HepG2 (cell line): ENCODE data around the gene SETD1B. TPM values are rescaled to one million over a fixed set of nuclear protein-coding genes. Genes with fewer than 3 reads are reported as not detected.
A peak's percentile ranks its signal among the peaks of the same experiment; 100 is the strongest.

Experiments used
- AGO2 ChIP-seq: fragments of 200-400 bp; formaldehyde crosslinking; optimal IDR thresholded peaks from 2 replicates; pipeline ENCODE3; 2017; ENCODE audit warnings: mild to moderate bottlenecking, low read depth, low read length, moderate library complexity
- ARID3A ChIP-seq: IDR thresholded peaks from 2 replicates; pipeline ENCODE4 v1.6.1; 2012; ENCODE audit warnings: low read depth, low read length, improper control_type of control experiment
- CBFB ChIP-seq: sonication (generic); formaldehyde crosslinking; IDR thresholded peaks from 2 replicates; pipeline ENCODE4 v1.4.0; 2020; ENCODE audit warnings: missing genetic modification reagents
- CC2D1A ChIP-seq: sonication (generic); formaldehyde crosslinking; IDR thresholded peaks from 2 replicates; pipeline ENCODE4 v1.8.1; 2023; ENCODE audit warnings: mild to moderate bottlenecking, missing genetic modification reagents
- CSRNP1 ChIP-seq: sonication (generic); formaldehyde crosslinking; IDR thresholded peaks from 2 replicates; pipeline ENCODE4 v1.8.1; 2023; ENCODE audit warnings: mild to moderate bottlenecking, missing genetic modification reagents
- HMG20B ChIP-seq: conservative IDR thresholded peaks from 2 replicates; pipeline ENCODE4 v1.6.1; 2016; ENCODE audit warnings: missing genetic modification reagents, missing compliant biosample characterization
- HMGXB4 ChIP-seq, 2 experiments: sonication (generic) in 1 of 2; formaldehyde crosslinking in 1 of 2; IDR thresholded peaks; 2 replicates each; pipeline versions ENCODE4 v1.4.0 to v1.6.1; 2018 to 2020; ENCODE audit warnings: missing genetic modification reagents in 2 of 2, borderline replicate concordance in 1 of 2, low read depth in 1 of 2, mild to moderate bottlenecking in 1 of 2, missing biosample characterization in 1 of 2
- NFAT5 ChIP-seq: sonication (generic); formaldehyde crosslinking; IDR thresholded peaks from 2 replicates; pipeline ENCODE4 v1.4.0; 2020; ENCODE audit warnings: missing genetic modification reagents
- NFIC ChIP-seq: IDR thresholded peaks from 2 replicates; pipeline ENCODE4 v1.6.1; 2012; ENCODE audit warnings: mild to moderate bottlenecking, low read length, inconsistent platforms
- ZFAT ChIP-seq: sonication (generic); formaldehyde crosslinking; conservative IDR thresholded peaks from 2 replicates; pipeline ENCODE4 v1.8.1; 2023; ENCODE audit warnings: missing genetic modification reagents, inconsistent platforms
- ZNF20 ChIP-seq: sonication (generic); formaldehyde crosslinking; IDR thresholded peaks from 2 replicates; pipeline ENCODE4 v1.4.0; 2020; ENCODE audit warnings: mild to moderate bottlenecking, moderate library complexity, missing genetic modification reagents
- ZNF235 ChIP-seq: sonication (generic); formaldehyde crosslinking; IDR thresholded peaks from 2 replicates; pipeline ENCODE4 v1.8.1; 2023; ENCODE audit warnings: mild to moderate bottlenecking, missing genetic modification reagents, borderline replicate concordance
- ZNF276 ChIP-seq: sonication (generic); formaldehyde crosslinking; IDR thresholded peaks from 2 replicates; pipeline ENCODE4 v1.4.0; 2020; ENCODE audit warnings: mild to moderate bottlenecking, low read depth, missing genetic modification reagents
- ZNF556 ChIP-seq: sonication (generic); formaldehyde crosslinking; IDR thresholded peaks from 2 replicates; pipeline ENCODE4 v1.4.0; 2020; ENCODE audit warnings: mild to moderate bottlenecking, missing genetic modification reagents, borderline replicate concordance
- ZNF720 ChIP-seq: sonication (generic); formaldehyde crosslinking; IDR thresholded peaks from 2 replicates; pipeline ENCODE4 v1.4.0; 2020; ENCODE audit warnings: missing genetic modification reagents
- polyA plus RNA-seq, 8 experiments: library from polyadenylated mRNA; depleted of rRNA in 3 of 8; stranded (reverse) in 7 of 8; unstranded in 1 of 8; fragments of >200 nt; fragmentation: Illumina TruSeq in 4 of 8; extraction: Trizol in 4 of 8; gene quantifications; 2 replicates each; pipeline versions ENCODE4 v1.2.1 to v1.2.3, GENCODE V29; 2011 to 2016; ENCODE audit warnings: low read depth in 4 of 8, missing spikeins in 1 of 8, mixed read lengths in 1 of 8; ENCODE audit not compliant: insufficient read depth in 1 of 8
- total RNA-seq, 5 experiments: library from RNA; depleted of rRNA; stranded (reverse); fragments of >200 nt; fragmentation: Illumina TruSeq; extraction: Trizol; gene quantifications; 2 replicates each; pipeline ENCODE4 v1.2.3, GENCODE V29; 2016; ENCODE audit warnings: low read depth in 1 of 5

The SETD1B gene
- total and polyA plus RNA-seq, 2 of the 13 experiments (the other 11 are each of a cell fraction or from before 2014, with no cell fraction given): 1.1 to 1.4 TPM

GRCh38 chr12:121796855-121797751 is 6.7 kb upstream of the SETD1B start (continued):
- TF ChIP-seq ZNF276 (peak; percentile 63; the same call in 1 of the 2 replicates), AGO2 (peak; percentile 92), NFIC (no peak), HMGXB4 (CRISPR knock-in tag; IDR thresholded peaks at IDR 0.05; ENCODE audit: borderline replicate concordance in 1 of 2, low read depth in 1 of 2) (peak; percentile 78 to 87; a peak in 3 of 4 replicates), ZNF720 (CRISPR knock-in tag) (no peak), ZFAT (CRISPR knock-in tag) (no peak), ZNF235 (CRISPR knock-in tag) (no peak), CC2D1A (CRISPR knock-in tag) (no peak), ZNF20 (CRISPR knock-in tag) (no peak), ZNF556 (CRISPR knock-in tag) (peak; percentile 88; the same call in 1 of the 2 replicates), CSRNP1 (CRISPR knock-in tag) (no peak), CBFB (CRISPR knock-in tag) (peak; percentile 75), NFAT5 (no peak), ARID3A (0 out of 2 replicates have a peak, but pooled peaks have one; percentile 12), HMG20B (peak; percentile 41; the same call in 1 of the 2 replicates)
